Hypothalamus (tissue), 51 donors: Measurements from ENCODE around the gene FANCE.
"Not testable (repeated sequence)": the region's sequence is repeated elsewhere in the genome, so short reads cannot be mapped to it uniquely, and the experiment has no call there.

Experiments used
- DNase-seq, 51 donors: peaks; one replicate each; lab custom pipeline; 2025; lab: John Stamatoyannopoulos, UW

The FANCE gene

DNA sequence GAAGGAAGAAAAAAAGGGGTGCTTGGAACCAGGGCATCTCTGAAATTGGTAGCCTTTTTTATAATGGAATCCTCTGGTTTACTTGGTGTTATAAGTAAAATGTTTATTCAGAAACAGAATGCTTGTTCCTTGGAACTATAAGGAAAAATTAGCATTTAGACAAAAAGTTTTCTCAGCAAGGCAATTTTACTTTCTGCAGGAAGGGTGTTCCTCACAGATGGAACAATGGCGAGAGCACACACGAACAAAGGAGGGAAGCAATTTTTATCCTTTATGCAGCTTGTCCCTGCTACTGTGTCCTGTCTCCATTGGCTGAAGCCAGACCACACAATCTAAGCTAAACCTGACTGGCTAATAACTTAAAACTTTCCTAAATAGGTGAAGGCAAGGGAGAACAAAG is 22.7 kb upstream of the FANCE start:
- no peak for DNase-seq

DNA sequence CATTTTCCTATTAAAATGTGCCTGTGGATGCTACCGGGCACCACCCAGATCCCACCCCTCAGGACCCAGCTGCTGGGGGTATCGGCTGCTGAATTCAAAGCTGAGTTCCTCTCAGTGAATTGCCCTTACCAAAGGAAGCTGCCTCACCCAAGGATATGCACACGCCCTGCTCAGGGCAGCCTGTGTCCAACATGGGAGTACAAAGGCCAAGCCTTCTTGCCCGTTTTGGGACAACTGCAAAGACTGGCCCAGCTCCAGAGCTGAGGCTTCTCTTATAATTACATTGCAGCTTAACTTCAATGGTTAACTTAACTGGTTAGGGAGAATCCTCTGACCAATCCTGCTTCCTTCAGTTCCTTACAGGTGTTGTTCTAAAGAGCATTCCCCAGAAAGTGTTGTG is 19.8 kb upstream of the FANCE start:
- no peak for DNase-seq

DNA sequence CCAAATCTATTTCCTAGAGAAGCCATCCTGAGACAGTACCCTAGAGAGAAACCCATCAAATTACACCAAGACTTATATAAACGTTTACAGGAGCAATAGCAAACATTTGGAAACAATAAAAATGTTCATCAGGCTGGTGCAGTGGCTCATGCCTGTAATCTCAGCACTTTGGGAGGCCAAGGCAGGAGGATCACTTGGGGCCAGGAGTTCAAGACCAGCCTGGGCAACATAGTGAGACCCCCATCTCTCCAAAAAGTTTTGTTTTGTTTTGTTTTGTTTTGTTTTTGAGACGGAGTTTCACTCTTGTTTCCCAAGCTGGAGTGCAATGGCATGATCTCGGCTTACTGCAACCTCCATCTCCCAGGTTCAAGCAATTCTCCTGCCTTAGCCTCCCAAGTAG is 19.4 kb upstream of the FANCE start:
- DNase-seq: not testable (repeated sequence)

DNA sequence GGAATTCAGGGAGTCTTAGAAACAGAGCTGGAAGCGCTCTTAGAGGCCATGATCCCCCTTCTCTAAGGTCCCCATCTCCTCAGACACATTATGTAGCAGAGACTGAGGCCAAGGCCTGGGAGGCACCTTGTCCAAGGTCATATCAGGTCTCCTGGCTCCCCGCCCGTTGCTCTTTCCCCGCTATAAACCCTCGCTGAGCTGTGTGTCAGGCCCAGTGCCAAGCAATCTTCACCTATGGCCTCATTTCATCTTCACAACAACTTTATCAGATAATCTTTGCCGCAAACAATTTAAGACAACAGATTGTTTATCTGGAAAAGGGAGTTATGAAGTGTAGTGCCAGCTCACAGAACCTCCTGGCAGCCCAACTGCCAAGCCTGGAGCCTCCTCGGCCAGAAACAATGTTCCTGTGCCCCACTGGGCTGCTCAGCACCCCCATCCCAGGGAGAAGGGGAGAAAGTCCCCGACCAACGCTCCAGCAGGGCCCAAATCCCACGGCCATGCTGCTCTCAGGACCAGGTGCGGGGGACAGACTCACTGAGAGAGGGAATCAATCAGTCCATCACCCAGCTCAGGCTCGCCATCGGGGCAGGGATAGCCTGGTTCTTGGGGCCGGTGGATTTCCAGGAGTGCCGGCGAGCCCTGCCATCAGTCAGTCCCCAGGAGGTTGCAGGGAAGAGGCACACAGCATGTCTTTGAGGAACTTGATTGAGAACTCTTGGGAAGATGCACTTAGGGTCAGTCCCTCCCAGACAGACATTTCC is 16.9 kb upstream of the FANCE start:
- DNase-seq: no peak

DNA sequence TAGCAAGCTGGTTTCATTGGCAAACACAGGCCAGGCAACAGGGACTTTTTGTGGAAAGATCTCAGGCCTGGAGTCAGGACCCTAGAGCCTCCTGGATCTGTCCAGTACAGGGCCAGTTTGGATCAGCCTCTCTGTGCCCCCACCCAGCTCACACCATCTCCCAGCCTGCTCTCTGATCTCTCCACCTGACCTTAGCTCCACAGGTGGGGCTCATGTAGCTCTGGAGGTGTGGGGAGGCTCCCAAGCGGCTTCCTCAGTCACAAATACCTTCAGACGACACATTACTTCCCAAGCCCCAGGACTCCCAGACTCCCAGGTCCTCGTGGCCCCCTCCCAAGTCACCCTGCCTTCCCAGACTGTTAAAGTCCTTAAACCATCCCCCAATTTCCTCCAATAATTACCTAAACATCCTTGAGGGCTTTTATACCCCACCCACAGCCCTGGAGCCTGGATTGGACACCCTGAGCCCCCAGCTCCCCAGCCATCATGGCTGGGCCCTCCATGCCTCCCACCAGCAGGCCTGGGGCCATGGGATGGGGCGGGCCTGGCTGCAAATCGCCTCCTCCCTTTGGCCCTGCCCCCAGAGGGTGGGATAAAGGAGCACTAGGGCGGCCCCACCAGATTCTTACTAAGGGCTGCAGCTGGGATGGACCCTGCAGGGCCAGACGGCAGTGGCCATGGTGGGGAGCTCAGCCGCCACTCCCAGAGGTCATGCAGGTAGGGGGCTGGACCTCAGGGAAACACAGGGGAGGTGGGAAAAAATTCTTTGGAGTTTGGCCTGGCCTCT is 15.9 kb upstream of the FANCE start:
- DNase-seq: no peak

DNA sequence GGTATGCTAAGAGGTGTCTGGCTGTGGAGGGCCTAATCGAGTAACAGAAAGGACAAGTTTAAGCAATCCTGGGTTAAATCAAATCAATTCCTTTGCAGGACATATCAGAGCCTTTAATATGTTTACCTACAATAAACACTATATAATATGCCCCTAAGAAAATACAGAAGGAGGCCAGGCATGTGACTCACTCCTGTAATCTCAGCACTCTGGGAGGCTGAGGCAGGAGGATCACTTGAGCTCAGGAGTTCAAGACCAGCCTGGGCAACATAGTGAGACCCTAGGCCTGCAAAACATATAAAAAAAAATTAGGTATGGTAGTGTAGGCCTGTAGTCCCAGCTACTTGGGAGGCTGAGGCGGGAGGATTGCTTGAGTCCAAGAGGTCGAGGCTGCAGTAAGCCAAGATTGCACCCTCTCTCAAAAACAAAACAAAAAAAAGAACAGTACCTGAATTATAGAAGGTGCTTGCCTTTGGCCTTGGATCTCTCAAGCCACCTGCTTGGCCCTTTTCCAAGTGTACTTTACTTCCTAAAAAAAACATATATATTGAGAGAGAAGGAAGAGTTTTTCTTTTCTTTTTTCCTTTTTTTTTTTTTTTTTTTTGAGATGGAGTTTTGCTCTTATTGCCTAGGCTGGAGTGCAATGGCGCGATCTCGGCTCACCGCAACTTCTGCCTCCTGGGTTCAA is 13.6 kb upstream of the FANCE start:
- DNase-seq: not testable (repeated sequence)

DNA sequence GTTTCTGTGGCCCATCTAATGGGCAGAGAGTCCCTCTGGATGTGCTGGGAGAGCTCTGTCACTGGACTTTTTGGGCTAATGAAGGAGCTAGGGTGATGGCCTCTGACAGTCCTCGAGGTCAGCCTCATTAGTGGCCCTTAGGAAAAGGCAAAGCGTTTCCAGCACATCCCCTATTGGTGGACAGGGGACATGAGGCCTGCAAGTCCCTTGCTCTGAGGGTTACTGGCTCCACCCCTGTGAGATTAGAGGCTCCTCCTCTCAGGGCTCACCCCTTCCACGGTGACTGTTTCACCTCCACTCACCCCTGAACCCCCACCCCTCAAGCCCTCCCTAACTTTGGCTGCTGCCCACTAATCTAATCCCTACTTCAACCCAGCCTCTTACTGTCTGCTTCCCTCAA is 12.8 kb upstream of the FANCE start:
- no peak for DNase-seq

DNA sequence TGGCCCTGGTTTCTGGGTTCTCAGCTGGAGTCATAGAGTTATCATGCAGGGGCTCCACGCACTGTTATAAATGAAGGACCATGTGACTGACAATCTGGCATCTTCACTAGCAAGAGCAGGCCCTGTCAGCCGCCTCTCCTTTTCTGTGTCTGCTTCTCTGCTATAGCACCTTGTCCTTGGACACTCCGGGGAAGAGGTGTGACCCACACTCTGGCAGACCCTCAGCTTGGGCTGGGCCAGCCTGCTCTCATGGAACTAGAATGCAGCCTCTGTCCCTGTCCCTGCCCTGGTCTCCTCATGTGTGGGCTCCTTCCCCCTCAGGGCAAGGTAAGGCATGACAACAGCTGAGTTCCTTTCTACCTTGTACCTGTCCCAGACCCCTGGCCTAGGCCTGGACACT is 10.9 kb upstream of the FANCE start:
- DNase-seq: no peak

DNA sequence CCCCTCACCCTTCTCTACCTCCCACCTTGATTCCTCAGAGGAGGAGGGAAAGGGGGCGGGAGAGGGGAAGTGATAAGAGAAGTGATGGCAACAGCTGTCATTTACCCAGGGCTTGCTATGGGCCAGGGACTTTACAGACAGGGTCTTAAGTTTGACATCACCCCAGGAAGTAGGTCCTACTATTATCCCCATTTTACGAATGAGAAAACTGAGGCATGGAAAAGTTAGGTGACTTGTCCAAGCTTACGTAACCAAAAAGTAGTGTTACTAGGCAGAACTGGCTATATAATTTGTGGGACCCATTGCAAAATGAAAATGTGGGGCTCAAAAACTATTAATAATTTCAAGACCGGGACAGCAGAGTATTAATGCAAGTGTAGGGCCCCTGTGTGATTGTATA is 10.5 kb upstream of the FANCE start:
- no peak for DNase-seq

DNA sequence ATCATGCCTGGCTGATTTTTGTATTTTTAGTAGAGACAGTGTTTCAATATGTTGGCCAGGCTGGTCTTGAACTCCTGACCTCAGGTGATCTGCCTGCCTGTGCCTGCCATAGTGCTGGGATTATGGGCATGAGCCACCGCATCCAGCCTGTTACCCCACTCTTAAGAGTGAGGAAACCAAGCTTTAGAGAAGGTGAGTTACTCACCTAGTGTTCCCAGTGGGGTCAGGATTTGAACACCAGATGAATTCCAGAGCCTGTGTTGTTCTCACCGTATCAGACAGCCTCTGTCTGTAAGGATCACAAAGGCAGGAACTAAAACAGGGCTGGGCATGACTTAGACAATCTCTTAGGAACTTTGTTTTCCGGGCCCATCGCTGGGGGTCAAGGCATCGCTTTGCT is 9.4 kb upstream of the FANCE start:
- DNase-seq: no peak

DNA sequence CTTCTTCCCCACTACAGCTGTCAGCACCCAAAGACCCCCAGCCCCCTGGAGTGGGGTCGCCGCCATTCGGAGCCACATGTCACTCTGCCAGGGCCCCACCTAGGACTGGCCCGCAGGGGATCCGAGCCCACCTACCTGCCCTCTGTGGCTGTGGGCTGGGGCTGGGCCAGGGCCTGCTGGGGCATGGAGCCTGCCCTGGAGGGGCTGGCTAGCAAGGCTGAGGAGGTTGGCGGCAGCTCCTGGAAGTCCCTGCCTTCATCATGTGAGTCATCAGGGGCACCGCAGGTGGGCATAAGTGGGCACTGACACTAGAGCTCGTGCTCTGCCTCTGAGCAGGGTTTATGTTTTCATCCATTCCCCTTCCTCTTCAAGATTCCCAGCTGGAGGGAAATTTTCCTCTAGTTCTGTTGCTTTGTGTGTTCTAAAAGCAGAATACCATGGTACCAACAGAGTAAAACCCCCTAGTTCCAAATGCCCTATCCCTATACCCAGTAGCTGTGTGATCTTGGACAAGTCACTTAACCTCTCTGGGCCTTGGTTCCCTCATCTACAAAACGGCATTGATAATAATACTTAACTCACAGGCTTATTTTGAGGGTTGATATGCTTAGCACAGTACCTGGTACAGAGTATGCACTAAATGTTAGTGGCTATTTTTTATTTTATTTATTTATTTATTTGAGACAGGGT is 8.7 kb upstream of the FANCE start:
- DNase-seq: no peak

DNA sequence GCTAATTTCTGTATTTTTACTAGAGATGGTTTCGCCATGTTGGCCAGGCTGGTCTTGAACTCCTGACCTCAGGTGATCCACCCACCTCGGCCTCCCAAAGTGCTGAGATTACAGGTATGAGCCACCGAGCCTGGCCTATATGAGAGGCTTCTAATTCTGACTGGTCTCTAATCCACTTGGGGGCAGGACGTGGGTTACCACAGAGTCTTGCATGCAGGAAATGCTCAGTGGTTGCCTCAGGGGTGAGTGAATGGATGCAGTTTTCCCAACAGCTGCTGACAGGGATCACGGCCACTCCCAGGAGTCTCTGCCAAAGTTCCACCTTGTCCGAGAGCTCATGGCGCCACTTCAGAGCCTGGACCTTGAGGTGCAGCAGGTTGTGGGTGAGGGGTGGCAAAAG is 6.4 kb upstream of the FANCE start:
- DNase-seq: no peak

DNA sequence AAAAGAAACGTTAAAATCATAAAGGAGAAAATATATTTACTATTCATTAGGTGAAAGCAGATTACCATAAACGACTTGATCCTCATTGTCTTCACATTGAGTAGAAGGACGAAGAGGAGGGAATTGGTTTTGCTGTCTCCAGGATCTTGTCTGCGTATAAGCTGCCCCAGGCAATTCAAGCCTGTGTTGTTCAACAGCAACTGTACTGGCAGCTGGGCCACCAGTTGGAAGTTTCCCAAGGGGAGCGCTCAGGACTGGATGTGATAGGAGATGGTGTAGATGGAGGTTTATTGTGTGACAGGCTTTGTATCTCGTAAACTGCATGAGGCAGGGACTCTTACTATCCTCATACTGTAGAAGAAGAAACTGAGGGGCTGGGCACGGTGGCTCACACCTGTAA is 3.9 kb upstream of the FANCE start:
- DNase-seq: no peak

DNA sequence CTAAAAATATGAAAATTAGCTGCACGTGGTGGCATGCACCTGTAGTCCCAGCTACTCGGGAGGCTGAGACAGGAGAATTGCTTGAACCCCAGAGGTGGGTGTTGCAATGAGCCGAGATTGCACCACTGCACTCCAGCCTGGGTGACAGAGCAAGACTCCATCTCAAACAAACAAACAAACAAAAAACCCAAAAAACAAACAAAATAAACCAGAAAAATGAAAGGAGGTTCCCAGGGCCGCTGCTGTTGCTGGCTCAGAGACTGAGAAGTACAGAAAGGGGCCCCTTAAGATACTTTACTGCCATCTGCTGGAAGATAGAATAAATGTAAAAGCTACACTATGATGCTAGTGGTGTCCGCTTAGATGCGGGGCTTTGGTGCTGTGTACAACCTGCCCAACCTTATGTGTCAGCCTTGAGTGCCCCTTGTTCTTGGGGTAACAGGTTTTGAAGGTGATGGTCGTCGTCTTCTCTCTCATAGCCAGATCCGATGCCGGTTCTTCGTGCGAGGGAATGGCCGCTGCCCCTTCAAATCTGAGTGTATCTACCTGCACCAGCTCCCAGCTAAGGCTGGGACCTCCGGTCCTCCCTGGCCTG is 2.8 kb upstream of the FANCE start:
- peak in 11 of 51 donors; percentile 4 to 59 (median 19) for DNase-seq

DNA sequence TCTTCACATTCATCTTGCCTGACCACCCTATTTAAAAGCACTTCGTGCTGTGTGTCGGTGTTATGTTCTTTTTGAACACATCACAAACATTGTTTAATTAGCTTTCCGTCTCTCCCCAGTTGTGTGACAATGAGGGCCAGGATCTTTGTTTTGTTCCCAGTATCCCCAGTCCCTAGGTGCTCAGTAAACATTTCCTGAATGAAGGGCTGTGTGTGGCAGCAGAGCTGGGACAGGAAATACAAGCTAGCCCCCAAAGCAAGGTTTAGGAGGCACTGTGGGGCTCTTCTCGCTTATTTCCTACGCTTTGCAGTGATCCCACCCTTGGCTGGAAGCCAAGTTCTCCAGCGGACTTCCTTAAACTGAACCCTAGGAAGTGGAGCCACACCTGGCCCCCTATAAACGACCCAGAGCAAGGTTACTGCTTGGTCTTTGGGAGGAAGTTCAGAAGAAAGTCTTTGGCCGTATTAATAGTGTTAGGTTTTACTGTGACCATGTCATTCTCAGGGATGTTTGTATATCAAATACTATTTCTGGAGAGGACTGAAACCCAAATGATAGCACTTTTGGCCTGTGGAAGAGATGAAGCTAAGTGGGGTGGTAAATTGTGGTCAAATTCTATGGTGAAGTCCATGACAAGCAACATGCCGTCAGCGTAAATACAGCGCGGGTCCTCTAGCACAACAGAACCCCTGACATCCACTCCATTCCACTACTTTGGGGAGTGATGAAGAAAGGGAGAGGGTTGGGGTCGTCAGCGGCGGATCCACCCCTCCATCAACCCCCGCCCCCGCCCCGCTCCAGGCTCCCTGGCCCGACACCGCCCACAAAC is 570 bp upstream of the FANCE start:
- no peak for DNase-seq

DNA sequence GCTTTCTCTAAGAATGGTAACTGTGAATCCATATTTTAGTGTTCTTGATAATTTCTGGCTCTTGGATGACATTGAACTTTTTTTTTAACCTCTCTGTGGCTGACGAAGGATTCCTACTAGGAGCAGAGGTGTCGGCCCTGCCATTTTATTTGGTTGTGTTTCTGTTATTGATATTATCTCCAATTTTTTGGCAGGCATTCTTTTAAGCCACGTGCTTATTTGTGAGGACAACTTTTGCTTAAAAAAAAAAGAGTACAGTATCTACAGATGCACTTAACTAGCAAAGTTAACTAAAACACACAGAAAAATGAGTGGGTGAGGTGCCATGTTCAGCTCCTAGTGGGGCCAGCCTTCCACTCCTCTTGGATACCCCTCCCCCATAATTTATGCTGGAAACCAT is 1.1 kb downstream of the FANCE start:
- no peak for DNase-seq

DNA sequence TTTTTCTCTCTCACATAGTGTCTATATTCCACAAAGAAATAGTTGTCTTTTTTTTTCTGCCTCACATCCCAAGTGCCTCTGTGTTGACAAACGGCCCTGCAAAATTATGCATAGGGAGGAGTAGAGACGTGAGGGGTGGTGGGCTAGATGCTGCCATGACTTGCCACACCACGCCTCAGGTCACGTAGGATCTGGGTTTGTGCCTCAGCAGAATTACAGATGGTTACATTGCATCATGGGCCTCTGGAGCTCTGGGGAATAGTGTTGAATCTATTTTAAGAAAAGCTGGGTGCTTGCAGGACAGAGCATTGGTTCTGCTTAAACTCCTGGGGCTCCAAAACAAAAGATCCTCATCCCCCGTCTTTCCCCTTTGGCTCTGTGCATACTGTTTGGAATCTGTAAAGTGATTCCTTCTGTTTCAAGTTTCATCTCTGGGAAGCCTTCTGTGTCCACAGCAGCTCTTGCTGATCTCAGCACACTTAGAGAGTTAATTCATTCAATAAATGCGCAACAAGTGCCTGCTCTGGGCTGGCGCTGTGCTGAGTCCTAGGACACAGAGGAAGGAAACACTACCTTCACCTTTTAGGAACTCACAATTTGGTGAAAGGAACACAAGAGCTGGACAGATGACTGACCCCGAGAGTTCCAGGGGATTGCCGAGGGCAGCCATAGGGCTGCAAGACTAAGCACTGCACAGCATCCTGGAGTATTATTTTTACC is 2.4 kb downstream of the FANCE start:
- no peak for DNase-seq

DNA sequence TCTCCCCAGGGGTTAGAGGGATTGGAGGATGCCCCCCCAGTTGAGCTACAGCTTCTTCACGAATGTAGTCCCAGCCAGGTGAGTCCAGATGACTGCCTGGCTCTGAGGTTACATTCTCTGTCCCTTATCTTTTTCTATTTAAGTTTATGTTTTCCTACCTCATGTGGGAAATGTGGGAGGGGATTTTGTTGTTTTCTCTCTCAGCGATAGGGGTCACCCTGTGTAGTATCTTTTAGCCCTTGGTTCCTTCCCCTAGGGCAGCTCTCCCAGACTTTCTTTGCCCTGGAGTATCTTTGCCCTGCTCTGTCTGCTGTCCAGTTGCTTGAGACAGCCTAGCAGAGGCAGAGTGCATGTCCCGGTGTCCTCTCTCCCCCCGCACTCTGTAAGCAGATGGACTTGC is 5.8 kb downstream of the FANCE start:
- DNase-seq: no peak

DNA sequence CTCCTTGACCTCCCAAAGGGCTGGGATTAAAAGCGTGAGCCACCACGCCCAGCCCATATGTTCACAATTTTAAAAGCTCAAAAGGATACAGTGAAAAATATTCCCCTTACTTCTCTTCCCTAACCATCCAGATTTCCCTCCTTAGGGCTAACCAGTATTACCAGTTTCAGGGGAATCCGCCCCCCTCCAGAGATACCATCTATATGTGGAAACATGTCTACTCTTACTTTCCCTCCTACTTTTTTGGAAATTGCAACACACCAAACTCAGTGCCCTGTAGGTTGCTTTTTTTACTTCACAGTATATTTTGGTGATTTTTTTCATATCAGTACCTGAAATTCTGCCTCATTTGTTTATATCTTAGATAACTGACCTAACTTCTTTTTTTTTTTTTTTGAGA is 9.1 kb downstream of the FANCE start:
- DNase-seq: no peak
